Neural crest cell (in vitro differentiated cells): ENCODE results near the gene C11orf65. TPM values are rescaled to one million over a fixed set of nuclear protein-coding genes. Genes with fewer than 3 reads are reported as not detected.
"Not testable (repeated sequence)": the region's sequence is repeated elsewhere in the genome, so short reads cannot be mapped to it uniquely, and the experiment has no call there.

Experiments
- DNase-seq: peaks from one replicate; pipeline ENCODE4 v3.0.0; 2021; ENCODE audit warnings: low read depth, mixed read lengths, low spot score
- H3K27ac Mint-ChIP-seq: one replicate; pipeline ENCODE4 v1.8.0; 2021; ENCODE audit warnings: mild to moderate bottlenecking, mixed read lengths; ENCODE audit not compliant: unreplicated experiment
- H3K27me3 Mint-ChIP-seq: 2 replicates; pipeline ENCODE4 v1.8.0; 2021; ENCODE audit warnings: low read depth, mild to moderate bottlenecking, mixed read lengths
- H3K36me3 Mint-ChIP-seq: 2 replicates; pipeline ENCODE4 v1.8.0; 2021; ENCODE audit warnings: low read depth, mild to moderate bottlenecking, mixed read lengths
- H3K4me1 Mint-ChIP-seq: 2 replicates; pipeline ENCODE4 v1.8.0; 2021; ENCODE audit warnings: mixed read lengths
- H3K4me3 Mint-ChIP-seq: one replicate; pipeline ENCODE4 v1.8.0; 2021; ENCODE audit warnings: mild to moderate bottlenecking, mixed read lengths
- H3K9me3 Mint-ChIP-seq: 2 replicates; pipeline ENCODE4 v1.8.0; 2021; ENCODE audit warnings: mixed read lengths
- CTCF ChIP-seq: fragments of 200-600 bp; sonication (generic); conservative IDR thresholded peaks from 2 replicates; pipeline ENCODE4 v1.5.0; 2021; ENCODE audit warnings: antibody characterized with exemption, mild to moderate bottlenecking
- total RNA-seq: library from RNA; stranded (reverse); gene quantifications from 2 replicates; pipeline ENCODE4 v1.2.1, GENCODE V29; 2021

C11orf65 gene
- total RNA-seq, 1 donor from 2014 or later: 1.1 TPM

DNA sequence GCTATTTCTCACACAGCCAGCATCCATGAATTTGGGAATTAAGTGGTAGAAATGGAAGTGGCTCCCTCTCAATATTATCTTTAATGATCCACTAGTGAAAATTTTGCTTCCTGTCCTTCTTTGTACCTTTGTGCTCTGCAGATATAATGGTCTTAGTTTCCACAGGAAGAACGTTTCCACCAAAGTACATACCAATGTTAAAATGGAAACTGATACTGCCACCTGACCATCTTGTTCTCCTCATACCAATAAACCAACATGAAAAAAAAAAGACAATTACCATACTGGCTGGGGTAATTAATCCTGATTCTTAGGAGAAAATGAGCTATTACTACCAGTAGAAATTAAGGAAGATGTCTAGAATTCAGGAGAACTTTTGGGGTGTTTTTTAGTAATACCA lies 32.3 kb downstream of the C11orf65 start:
- H3K4me1 Mint-ChIP-seq: no peaks in the 10 kb centered on the region
- H3K27ac Mint-ChIP-seq: no peak overlapping the region
- TF ChIP-seq CTCF: no peak
- peaks cover 13% of the 10 kb centered on the region for H3K9me3 Mint-ChIP-seq
- no peak for DNase-seq
- H3K36me3 Mint-ChIP-seq: peaks cover 3% of the 10 kb centered on the region
- no peak overlapping the region for H3K4me3 Mint-ChIP-seq
- no peaks in the 10 kb centered on the region for H3K27me3 Mint-ChIP-seq

- H3K4me3 Mint-ChIP-seq: no peak overlapping the region
- H3K9me3 Mint-ChIP-seq: peaks cover 7% of the 10 kb centered on the region
- TF ChIP-seq CTCF: no peak
- no peak overlapping the region for H3K27ac Mint-ChIP-seq
- no peaks in the 10 kb centered on the region for H3K4me1 Mint-ChIP-seq
- H3K27me3 Mint-ChIP-seq: no peaks in the 10 kb centered on the region
- H3K36me3 Mint-ChIP-seq: peaks cover 5% of the 10 kb centered on the region
- DNase-seq: no peak
Measured at GRCh38 chr11:108432783-108433182, 34.5 kb downstream of the C11orf65 start.

- TF ChIP-seq CTCF: no peak
- H3K27me3 Mint-ChIP-seq: no peaks in the 10 kb centered on the region
Measured at GRCh38 chr11:108431997-108432396, 35.3 kb downstream of the C11orf65 start.

DNA sequence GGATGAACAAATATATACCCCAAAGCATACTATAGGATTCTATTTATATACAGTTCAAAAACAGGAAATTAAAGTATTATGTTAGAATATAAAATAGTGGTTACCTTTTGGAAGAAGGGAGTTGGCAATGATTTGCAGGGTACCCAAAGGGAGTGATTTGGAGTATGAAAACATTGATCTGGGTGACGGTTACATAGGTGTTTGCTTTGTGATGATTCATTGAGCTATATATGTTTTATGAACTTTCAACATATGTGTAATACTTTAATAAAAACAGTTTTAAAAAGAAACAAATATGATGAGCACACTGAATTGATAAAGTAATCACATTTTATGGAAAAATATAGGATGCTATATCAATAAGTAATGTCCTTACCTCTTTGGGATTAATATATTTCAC lies 36.0 kb downstream of the C11orf65 start:
- TF ChIP-seq CTCF: no peak
- peaks cover 7% of the 10 kb centered on the region for H3K9me3 Mint-ChIP-seq
- no peak overlapping the region for H3K4me3 Mint-ChIP-seq
- H3K27ac Mint-ChIP-seq: no peak overlapping the region
- H3K36me3 Mint-ChIP-seq: peaks cover 5% of the 10 kb centered on the region
- H3K4me1 Mint-ChIP-seq: no peaks in the 10 kb centered on the region
- DNase-seq: no peak
- H3K27me3 Mint-ChIP-seq: no peaks in the 10 kb centered on the region

More at GRCh38 chr11:108431997-108432396, 35.3 kb downstream of the C11orf65 start:
- Mint-ChIP-seq H3K27ac (no peak overlapping the region), H3K4me3 (no peak overlapping the region), H3K36me3 (peaks cover 5% of the 10 kb centered on the region), H3K9me3 (peaks cover 7% of the 10 kb centered on the region), H3K4me1 (no peaks in the 10 kb centered on the region)
- DNase-seq: no peak

- H3K27ac Mint-ChIP-seq, H3K4me1 Mint-ChIP-seq, DNase-seq, H3K36me3 Mint-ChIP-seq, H3K4me3 Mint-ChIP-seq, H3K27me3 Mint-ChIP-seq, H3K9me3 Mint-ChIP-seq: not testable (repeated sequence)
- peak; percentile 38 for TF ChIP-seq CTCF
Measured at GRCh38 chr11:108417551-108417950, 49.8 kb downstream of the C11orf65 start.

GRCh38 chr11:108414958-108415357 lies 52.4 kb downstream of the C11orf65 start:
- Mint-ChIP-seq H3K27me3 (no peaks in the 10 kb centered on the region), H3K36me3 (peaks cover 5% of the 10 kb centered on the region), H3K4me1 (no peaks in the 10 kb centered on the region), H3K27ac (no peak overlapping the region), H3K4me3 (no peak overlapping the region), H3K9me3 (peaks cover 6% of the 10 kb centered on the region)
- no peak for DNase-seq
- no peak for TF ChIP-seq CTCF
